ENCODE data around the gene GNAQ. TPM values are rescaled to one million over a fixed set of nuclear protein-coding genes. Genes with fewer than 3 reads are reported as not detected.

Gene GNAQ
- total RNA-seq, 4 donors from 2014 or later = 18.1 to 35.1 (median 24.0) TPM

DNA sequence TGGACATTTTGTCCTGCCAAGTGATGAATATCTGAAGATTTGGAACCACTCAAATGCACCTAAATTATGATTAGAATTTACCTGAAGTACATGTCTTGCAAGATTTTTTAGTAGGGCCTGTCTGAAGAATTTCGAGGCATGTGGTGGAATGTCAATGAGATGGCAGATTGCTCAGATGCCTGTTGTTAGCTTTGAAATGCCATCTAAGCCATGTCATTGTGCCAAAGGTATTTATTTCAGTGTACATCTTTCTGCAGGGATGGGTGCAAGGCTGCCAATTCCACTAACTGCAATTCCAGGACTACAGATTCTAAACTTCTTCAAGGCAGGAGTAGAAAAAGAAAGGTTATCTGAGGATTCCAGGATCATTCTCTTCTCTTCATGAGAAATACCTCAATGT lies 9.1 kb upstream of the GNAQ start:
- 50 to 88% methylated on average over 1 of the region's 1 CpG for WGBS, 2 donors
- no peaks in the 10 kb centered on the region for H3K36me3 ChIP-seq
- no peaks in the 10 kb centered on the region for H3K4me1 ChIP-seq
- DNase-seq = no peak
- no peak overlapping the region for H3K27ac ChIP-seq
- TF ChIP-seq, protein P1, sequence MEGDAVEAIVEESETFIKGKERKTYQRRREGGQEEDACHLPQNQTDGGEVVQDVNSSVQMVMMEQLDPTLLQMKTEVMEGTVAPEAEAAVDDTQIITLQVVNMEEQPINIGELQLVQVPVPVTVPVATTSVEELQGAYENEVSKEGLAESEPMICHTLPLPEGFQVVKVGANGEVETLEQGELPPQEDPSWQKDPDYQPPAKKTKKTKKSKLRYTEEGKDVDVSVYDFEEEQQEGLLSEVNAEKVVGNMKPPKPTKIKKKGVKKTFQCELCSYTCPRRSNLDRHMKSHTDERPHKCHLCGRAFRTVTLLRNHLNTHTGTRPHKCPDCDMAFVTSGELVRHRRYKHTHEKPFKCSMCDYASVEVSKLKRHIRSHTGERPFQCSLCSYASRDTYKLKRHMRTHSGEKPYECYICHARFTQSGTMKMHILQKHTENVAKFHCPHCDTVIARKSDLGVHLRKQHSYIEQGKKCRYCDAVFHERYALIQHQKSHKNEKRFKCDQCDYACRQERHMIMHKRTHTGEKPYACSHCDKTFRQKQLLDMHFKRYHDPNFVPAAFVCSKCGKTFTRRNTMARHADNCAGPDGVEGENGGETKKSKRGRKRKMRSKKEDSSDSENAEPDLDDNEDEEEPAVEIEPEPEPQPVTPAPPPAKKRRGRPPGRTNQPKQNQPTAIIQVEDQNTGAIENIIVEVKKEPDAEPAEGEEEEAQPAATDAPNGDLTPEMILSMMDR (IDR thresholded peaks at IDR 0.05) = no peak
- no peak for TF ChIP-seq POLR2A (IDR thresholded peaks at IDR 0.05)
- intact Hi-C loops (cut with DNase I) = no loop called here
- H3K9me3 ChIP-seq = no peaks in the 10 kb centered on the region
- H3K4me3 ChIP-seq = no peak overlapping the region
- H3K27me3 ChIP-seq = no peaks in the 10 kb centered on the region

DNA sequence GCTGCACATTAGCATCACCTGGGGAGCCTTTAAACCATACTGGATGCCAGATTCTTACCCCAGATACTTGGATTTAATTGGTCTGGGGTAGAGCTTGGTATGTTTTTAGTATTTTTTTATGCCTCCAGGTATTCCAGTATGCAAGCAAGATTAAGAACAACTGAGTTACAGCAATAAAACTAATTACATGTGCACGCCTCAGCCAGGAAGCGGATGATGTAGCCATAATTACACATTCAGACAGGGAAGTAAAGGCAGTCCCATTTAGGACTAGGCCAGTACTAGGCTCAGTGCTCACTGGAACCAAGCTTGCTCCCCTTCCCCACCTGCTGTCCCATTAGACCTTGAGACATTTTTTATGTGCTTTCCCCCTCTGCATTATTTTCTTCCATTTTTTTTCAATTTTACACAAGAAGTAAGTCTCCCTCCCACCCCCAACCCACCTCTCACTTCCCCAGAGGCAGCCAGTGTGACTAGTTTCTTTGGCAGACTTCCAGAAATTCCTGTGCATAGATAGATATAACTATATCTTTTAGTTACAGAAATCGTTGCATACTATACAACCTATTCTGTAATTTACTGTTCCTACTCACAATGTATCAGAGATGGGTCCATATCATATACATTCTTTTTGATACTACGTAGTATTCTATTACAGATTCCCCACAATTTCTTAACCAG lies 7.1 kb upstream of the GNAQ start:
- Histone ChIP-seq H3K27ac (no peak overlapping the region), H3K4me1 (peaks cover 0 to 17% (median 5%) of the 10 kb centered on the region in 3 donors), H3K36me3 (no peaks in the 10 kb centered on the region), H3K9me3 (no peaks in the 10 kb centered on the region), H3K27me3 (no peaks in the 10 kb centered on the region), H3K4me3 (no peak overlapping the region)
- 68 to 81% methylated on average over 4 of the region's 4 CpGs for WGBS, 2 donors
- TF ChIP-seq POLR2A (IDR thresholded peaks at IDR 0.05) = no peak
- TF ChIP-seq, protein P1 (IDR thresholded peaks at IDR 0.05) = no peak
- intact Hi-C loops (cut with DNase I) = loop anchor here (10.0 kb wide), 1 partner anchor 194 kb away; no protein-coding TSS in a partner anchor
- DNase-seq = no peak

DNA sequence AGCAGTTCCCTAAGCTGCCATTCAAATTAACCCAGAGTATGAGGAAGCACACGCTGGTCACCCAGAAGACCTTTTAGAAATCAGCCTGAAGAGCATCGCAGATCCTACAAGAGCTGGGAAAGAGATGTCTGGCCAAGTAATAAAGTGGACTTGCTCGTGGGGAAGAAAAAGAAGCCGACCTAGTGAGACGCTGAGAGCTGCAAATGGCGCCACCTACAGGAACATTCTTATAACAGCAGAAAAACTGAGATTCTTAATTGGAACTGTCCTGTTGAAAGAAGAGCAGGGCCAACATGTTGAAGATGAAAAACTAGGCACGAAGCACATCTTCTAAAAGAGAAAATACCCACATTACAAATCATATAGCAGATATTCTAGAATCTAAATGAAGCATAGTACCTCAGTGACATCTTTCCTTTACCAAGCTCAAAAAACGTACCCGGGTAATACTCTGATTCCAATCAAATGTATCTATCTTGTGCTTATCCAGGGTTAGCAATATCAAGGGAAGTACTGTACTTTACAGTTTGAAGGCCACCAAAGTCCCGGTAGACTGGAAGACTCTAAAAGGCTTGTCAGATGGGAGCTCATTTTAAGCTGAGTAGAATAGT lies 3.9 kb upstream of the GNAQ start:
- WGBS, 2 donors = 19 to 20% methylated on average over 10 of the region's 10 CpGs
- Histone ChIP-seq H3K27ac (peak overlapping the region in 3 of 4 donors; percentile 18 to 45 (median 42)), H3K4me3 (no peak overlapping the region), H3K4me1 (peaks cover 0 to 32% (median 14%) of the 10 kb centered on the region in 3 donors), H3K36me3 (no peaks in the 10 kb centered on the region), H3K9me3 (no peaks in the 10 kb centered on the region), H3K27me3 (no peaks in the 10 kb centered on the region)
- no peak for DNase-seq
- intact Hi-C loops (cut with DNase I) = loop anchor here (10.0 kb wide), 1 partner anchor 191 kb away; no protein-coding TSS in a partner anchor
- TF ChIP-seq, protein P1 (IDR thresholded peaks at IDR 0.05) = peak; percentile 77 to 86 (median 80)
- no peak for TF ChIP-seq POLR2A (IDR thresholded peaks at IDR 0.05)

DNA sequence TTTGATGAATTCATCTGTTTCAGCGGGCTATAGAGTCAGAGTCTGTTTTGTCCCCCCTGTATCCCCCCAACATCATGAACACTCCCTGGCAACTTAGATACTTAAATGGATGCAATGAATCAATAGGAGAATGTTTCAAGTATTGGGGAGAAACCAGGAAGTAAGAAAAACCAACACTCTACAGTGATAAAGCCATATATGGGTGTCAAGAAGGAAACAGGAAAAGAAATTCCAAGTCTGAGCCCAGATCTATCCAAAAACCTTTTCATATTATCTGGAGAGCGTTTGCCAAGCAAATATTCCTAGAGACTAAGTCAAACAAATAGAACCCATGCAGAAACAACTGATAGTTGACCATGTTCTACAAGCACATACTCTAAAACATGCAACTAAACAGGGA lies 2.3 kb upstream of the GNAQ start:
- H3K9me3 ChIP-seq = no peaks in the 10 kb centered on the region
- 76 to 80% methylated on average over 2 of the region's 2 CpGs for WGBS, 2 donors
- intact Hi-C loops (cut with DNase I) = loop anchor here (10.0 kb wide), 1 partner anchor 189 kb away; no protein-coding TSS in a partner anchor
- H3K36me3 ChIP-seq = no peaks in the 10 kb centered on the region
- no peak for TF ChIP-seq POLR2A (IDR thresholded peaks at IDR 0.05)
- TF ChIP-seq, protein P1 (IDR thresholded peaks at IDR 0.05) = no peak
- no peak for DNase-seq
- H3K27me3 ChIP-seq = no peaks in the 10 kb centered on the region
- H3K4me3 ChIP-seq = no peak overlapping the region
- H3K27ac ChIP-seq = no peak overlapping the region
- peaks cover 0 to 48% (median 20%) of the 10 kb centered on the region in 3 donors for H3K4me1 ChIP-seq
